ENCODE measurements around the gene GJA3. TPM values are rescaled to one million over a fixed set of nuclear protein-coding genes. Genes with fewer than 3 reads are reported as not detected.

GJA3 gene
- total and polyA plus RNA-seq, 2 of the 8 experiments (the other 6 are each of a cell fraction or from before 2014, with no cell fraction given) = 0.12 to 0.60 TPM

DNA sequence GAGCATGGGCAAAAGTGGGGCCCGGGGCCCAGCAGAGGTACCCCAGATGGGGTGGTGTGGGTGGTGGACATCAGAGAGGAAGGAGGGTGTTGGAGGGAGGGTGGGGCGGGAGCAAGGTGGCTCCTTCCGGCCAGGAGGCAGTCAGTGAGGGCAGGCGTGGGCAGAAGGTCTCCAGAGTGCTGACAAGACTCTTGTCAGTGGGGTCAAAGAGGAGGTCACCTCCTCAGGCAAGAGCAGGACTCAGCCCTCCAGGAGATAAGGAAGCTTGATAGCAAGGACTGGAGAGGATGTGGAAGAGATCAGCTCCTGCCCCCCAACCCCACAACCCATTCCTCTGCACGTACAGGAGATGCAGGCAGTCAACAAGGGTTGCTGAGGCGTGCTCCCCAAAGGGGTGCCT is 9.8 kb downstream of the GJA3 start:
- no peak overlapping the region for H2AK5ac ChIP-seq (ENCODE audit: low read depth, low read length)
- H3K23me2 ChIP-seq (ENCODE audit: low read depth, low read length) = no peaks in the 10 kb centered on the region
- H3K79me1 ChIP-seq (ENCODE audit: low read depth, low read length) = no peaks in the 10 kb centered on the region
- H2BK120ac ChIP-seq (replicated peaks; ENCODE audit: low read depth, low read length) = no peak overlapping the region
- H4K5ac ChIP-seq (ENCODE audit: insufficient read length, low read depth, low read length) = no peak overlapping the region
- no peak overlapping the region for H2BK5ac ChIP-seq (ENCODE audit: low read depth, low read length)
- FAIRE-seq (no peak), DNase-seq (ENCODE audit: low read depth in 1 of 2, low spot score in 2 of 2) (no peak)
- no peak overlapping the region for H2BK20ac ChIP-seq (ENCODE audit: low read length)
- H4K8ac ChIP-seq (ENCODE audit: extremely low read depth, insufficient read depth, low read length) = no peak overlapping the region
- no peak overlapping the region for H3K4me2 ChIP-seq (ENCODE audit: insufficient read depth in 1 of 2, low read depth in 2 of 2, low read length in 2 of 2)
- POLR2A ChIA-PET (ENCODE audit: partially characterized antibody) = interaction anchor here (0.5 kb wide), 1 partner anchor 196 kb away, joined by 4 read pairs; no protein-coding TSS in a partner anchor
- H3K4me3 ChIP-seq (ENCODE audit: extremely low read depth in 1 of 4, insufficient read depth in 2 of 4, low read depth in 3 of 4, low read length in 4 of 4) = no peak overlapping the region
- H3K9me3 ChIP-seq (ENCODE audit: insufficient read depth in 2 of 2, low read depth in 1 of 2, low read length in 1 of 2) = no peaks in the 10 kb centered on the region
- H3K36me3 ChIP-seq (ENCODE audit: control insufficient read depth in 2 of 4, insufficient read depth in 4 of 4, low read length in 3 of 4) = no peaks in the 10 kb centered on the region
- H2AFZ ChIP-seq (ENCODE audit: low read length) = no peak overlapping the region
- no peaks in the 10 kb centered on the region for H4K20me1 ChIP-seq (replicated peaks in 1 of 2; ENCODE audit: control insufficient read depth in 1 of 2, insufficient read depth in 2 of 2, low read length in 2 of 2)
- H3K4me1 ChIP-seq (replicated peaks in 1 of 4; ENCODE audit: control insufficient read depth in 3 of 4, insufficient read depth in 4 of 4, low read length in 3 of 4) = no peaks in the 10 kb centered on the region
- H3K18ac ChIP-seq (ENCODE audit: extremely low read depth, low read length) = no peak overlapping the region
- no peak overlapping the region for H3K27ac ChIP-seq (ENCODE audit: low read depth, low read length)
- 62% methylated on average over 4 of the region's 6 CpGs; no CpG with 5 or more reads in 1 of the 2 experiments for WGBS, 2 experiments (ENCODE audit: extremely low coverage in 1 of 2, insufficient coverage in 1 of 2, insufficient read length in 1 of 2, insufficient replicate concordance in 2 of 2, low coverage in 1 of 2, low lambda C conversion rate in 2 of 2, missing lambda C conversion rate in 1 of 2)
- no peaks in the 10 kb centered on the region for H3K79me2 ChIP-seq (ENCODE audit: control insufficient read depth in 1 of 2, insufficient read depth in 2 of 2, low read length in 2 of 2)
- no peak overlapping the region for H3K56ac ChIP-seq (replicated peaks; ENCODE audit: insufficient read length, low read depth, low read length)
- no peak overlapping the region for H3K14ac ChIP-seq (ENCODE audit: insufficient read length)
- no peak overlapping the region for H4K91ac ChIP-seq (replicated peaks; ENCODE audit: insufficient read length, low read length)
- no peak overlapping the region for H2BK15ac ChIP-seq (ENCODE audit: low read length)
- CTCF ChIA-PET (ENCODE audit: partially characterized antibody) = no interaction called here
- H3K4ac ChIP-seq (replicated peaks; ENCODE audit: insufficient read length, low read depth, low read length) = no peak overlapping the region
- no peaks in the 10 kb centered on the region for H3K27me3 ChIP-seq (replicated peaks in 1 of 4; ENCODE audit: control insufficient read depth in 3 of 4, extremely low read depth in 1 of 4, insufficient read depth in 3 of 4, low read length in 3 of 4)
- H3K9ac ChIP-seq (replicated peaks in 1 of 4; ENCODE audit: extremely low read depth in 1 of 4, low read depth in 3 of 4, low read length in 3 of 4) = no peak overlapping the region
- H2BK12ac ChIP-seq (ENCODE audit: low read depth, low read length) = no peak overlapping the region
- no peak overlapping the region for H3K23ac ChIP-seq (ENCODE audit: insufficient read length)
- TF ChIP-seq CTCF (IDR thresholded peaks at IDR 0.05; ENCODE audit: control extremely low read depth in 1 of 3, insufficient read depth in 1 of 3, low read depth in 1 of 3, low read length in 3 of 3) = no peak
- TF ChIP-seq TBP (IDR thresholded peaks at IDR 0.05; ENCODE audit: low read depth, low read length) = no peak
- no peak for TF ChIP-seq TCF12 (IDR thresholded peaks at IDR 0.05; ENCODE audit: low read depth, low read length)
- no peak for TF ChIP-seq MAFK (IDR thresholded peaks at IDR 0.05; ENCODE audit: low read depth, low read length)
- TF ChIP-seq CHD1 (IDR thresholded peaks at IDR 0.05; ENCODE audit: low read depth, low read length) = no peak
- TF ChIP-seq EZH2 (IDR thresholded peaks at IDR 0.05; ENCODE audit: low read depth, low read length, severe bottlenecking) = no peak
- no peak for TF ChIP-seq YY1 (IDR thresholded peaks at IDR 0.05; ENCODE audit: low read depth, low read length)
- no peak for TF ChIP-seq JUND (IDR thresholded peaks at IDR 0.05; ENCODE audit: low read length)
- TF ChIP-seq SP4 (IDR thresholded peaks at IDR 0.05; ENCODE audit: low read length) = no peak
- TF ChIP-seq RFX5 (IDR thresholded peaks at IDR 0.05; ENCODE audit: borderline replicate concordance, low read depth, low read length) = no peak
- no peak for TF ChIP-seq ATF3 (IDR thresholded peaks at IDR 0.05; ENCODE audit: insufficient read depth, low read depth, low read length)
- TF ChIP-seq SP1 (IDR thresholded peaks at IDR 0.05; ENCODE audit: low read depth, low read length) = no peak
- no peak for TF ChIP-seq HDAC6 (IDR thresholded peaks at IDR 0.05; ENCODE audit: low read depth, low read length)
